Measurements from ENCODE around the gene SPATA13.
"Not testable (repeated sequence)": the region's sequence is repeated elsewhere in the genome, so short reads cannot be mapped to it uniquely, and the experiment has no call there.

Gene SPATA13

GRCh38 chr13:24202215-24202614, 41.7 kb downstream of the SPATA13 start:
- DNase-seq, result no peak

GRCh38 chr13:24203273-24203672, 42.8 kb downstream of the SPATA13 start:
- DNase-seq, result no peak

- DNase-seq, result peak; percentile 89
Observed at GRCh38 chr13:24203811-24204210, 43.3 kb downstream of the SPATA13 start.

GRCh38 chr13:24205076-24205475, 44.6 kb downstream of the SPATA13 start:
- not testable (repeated sequence) for DNase-seq

- DNase-seq, result no peak
Observed at GRCh38 chr13:24207841-24208667, 47.5 kb downstream of the SPATA13 start.

- DNase-seq, result no peak
Observed at GRCh38 chr13:24209138-24209537, 48.6 kb downstream of the SPATA13 start.

GRCh38 chr13:24212254-24212653, 51.7 kb downstream of the SPATA13 start:
- no peak for DNase-seq

- DNase-seq, result no peak
Observed at GRCh38 chr13:24212674-24213073, 52.2 kb downstream of the SPATA13 start.

- DNase-seq, result no peak
Observed at GRCh38 chr13:24213932-24214331, 53.4 kb downstream of the SPATA13 start.

GRCh38 chr13:24214528-24214927, 54.0 kb downstream of the SPATA13 start:
- no peak for DNase-seq

- DNase-seq, result no peak
Observed at GRCh38 chr13:24215126-24215525, 54.6 kb downstream of the SPATA13 start.

GRCh38 chr13:24215732-24216131, 55.2 kb downstream of the SPATA13 start:
- no peak for DNase-seq

GRCh38 chr13:24216176-24216575, 55.7 kb downstream of the SPATA13 start:
- no peak for DNase-seq

- not testable (repeated sequence) for DNase-seq
Observed at GRCh38 chr13:24216779-24217178, 56.3 kb downstream of the SPATA13 start.

GRCh38 chr13:24217601-24218281, 57.2 kb downstream of the SPATA13 start:
- peak; percentile 20 for DNase-seq

- no peak for DNase-seq
Observed at GRCh38 chr13:24218338-24218737, 57.8 kb downstream of the SPATA13 start.

GRCh38 chr13:24218977-24219376, 58.5 kb downstream of the SPATA13 start:
- DNase-seq, result no peak

GRCh38 chr13:24220086-24220703, 59.7 kb downstream of the SPATA13 start:
- peak; percentile 59 for DNase-seq

- no peak for DNase-seq
Observed at GRCh38 chr13:24221007-24221406, 60.5 kb downstream of the SPATA13 start.

- DNase-seq, result no peak
Observed at GRCh38 chr13:24222756-24223155, 62.2 kb downstream of the SPATA13 start.

- no peak for DNase-seq
Observed at GRCh38 chr13:24223341-24224231, 63.1 kb downstream of the SPATA13 start.

- DNase-seq, result no peak
Observed at GRCh38 chr13:24224232-24224680, 63.7 kb downstream of the SPATA13 start.

- DNase-seq, result no peak
Observed at GRCh38 chr13:24225062-24225461, 64.5 kb downstream of the SPATA13 start.

Measured in GF-D8 (cell line).